SH-SY5Y (cell line): ENCODE measurements around the gene P2RY14.

ENCODE experiments used
- GATA2 ChIP-seq: IDR thresholded peaks from 2 replicates; pipeline ENCODE4 v1.6.1; 2011; ENCODE audit warnings: mild to moderate bottlenecking, low read depth, low read length
- GATA3 ChIP-seq: IDR thresholded peaks from 2 replicates; pipeline ENCODE4 v1.6.1; 2011; ENCODE audit warnings: low read depth, mild to moderate bottlenecking, low read length, moderate library complexity

The P2RY14 gene

GRCh38 chr3:151278230-151278629, at the start of gene P2RY14:
P2RY14 (minus strand) TSS chr3:151278542; CDS start chr3:151214316, 64,226 bp downstream.
- TF ChIP-seq GATA2: no peak

- TF ChIP-seq GATA2 (no peak), GATA3 (no peak)
These were observed 49.3 kb upstream of the P2RY14 start for GRCh38 chr3:151327571-151328198.

- TF ChIP-seq GATA3 (no peak), GATA2 (no peak)
These were observed 44.2 kb upstream of the P2RY14 start for GRCh38 chr3:151322511-151322910.

- TF ChIP-seq GATA3 (no peak), GATA2 (no peak)
These were observed 43.2 kb upstream of the P2RY14 start for GRCh38 chr3:151321526-151321925.

- TF ChIP-seq GATA2: no peak
- TF ChIP-seq GATA3: no peak
These were observed 41.8 kb upstream of the P2RY14 start for GRCh38 chr3:151320131-151320530.

- TF ChIP-seq GATA3 (no peak), GATA2 (no peak)
These were observed 41.3 kb upstream of the P2RY14 start for GRCh38 chr3:151319628-151320027.

- TF ChIP-seq GATA3 (no peak), GATA2 (no peak)
These were observed 40.6 kb upstream of the P2RY14 start for GRCh38 chr3:151318991-151319390.

- TF ChIP-seq GATA3 (no peak), GATA2 (no peak)
These were observed 40.0 kb upstream of the P2RY14 start for GRCh38 chr3:151318313-151318712.

- TF ChIP-seq GATA3: no peak
- TF ChIP-seq GATA2: no peak
These were observed 38.1 kb upstream of the P2RY14 start, which contains the start of gene GPR87 for GRCh38 chr3:151316267-151316991. GPR87 (minus strand) TSS chr3:151316820; CDS start chr3:151300100, 16,720 bp downstream.

- TF ChIP-seq GATA2 (no peak), GATA3 (no peak)
These were observed 37.5 kb upstream of the P2RY14 start for GRCh38 chr3:151315846-151316245.

GRCh38 chr3:151315136-151315535, 36.8 kb upstream of the P2RY14 start:
- TF ChIP-seq GATA2 (no peak), GATA3 (no peak)

GRCh38 chr3:151314593-151314992, 36.3 kb upstream of the P2RY14 start:
- TF ChIP-seq GATA3: no peak
- no peak for TF ChIP-seq GATA2

- TF ChIP-seq GATA3 (no peak), GATA2 (no peak)
These were observed 35.8 kb upstream of the P2RY14 start for GRCh38 chr3:151314137-151314536.

GRCh38 chr3:151312972-151313371, 34.6 kb upstream of the P2RY14 start:
- TF ChIP-seq GATA2 (no peak), GATA3 (no peak)

GRCh38 chr3:151309566-151309965, 31.2 kb upstream of the P2RY14 start:
- no peak for TF ChIP-seq GATA3
- no peak for TF ChIP-seq GATA2
